HG03521 (cell line): ENCODE measurements around the gene ZNF586.
"Not testable (repeated sequence)": the region's sequence is repeated elsewhere in the genome, so short reads cannot be mapped to it uniquely, and the experiment has no call there.

ENCODE experiments used
- ATAC-seq: cut with Tn5 transposase; IDR thresholded peaks from one replicate; pipeline ENCODE4 v1.9.1; 2021; ENCODE audit warnings: mild to moderate bottlenecking, moderate library complexity; ENCODE audit not compliant: unreplicated experiment

Gene ZNF586

DNA sequence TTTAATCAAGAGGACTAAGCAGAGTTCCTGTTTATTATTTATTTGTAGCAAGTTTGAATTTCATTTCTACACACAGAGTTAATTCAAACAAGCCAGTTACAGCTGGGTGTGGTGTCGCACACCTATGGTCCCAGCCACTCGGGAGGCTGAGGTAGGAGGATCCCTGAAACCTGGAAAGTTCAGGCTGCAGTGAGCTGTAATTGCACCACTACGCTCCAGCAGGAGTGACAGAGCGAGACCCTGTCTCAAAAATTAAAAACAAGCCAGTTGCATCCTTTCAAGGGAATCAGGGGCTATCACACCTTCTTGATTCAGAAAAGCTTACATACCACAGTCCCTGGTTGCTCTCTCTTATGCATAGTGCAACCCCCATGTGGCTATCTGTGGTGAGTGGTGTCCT, 19.8 kb downstream of the ZNF586 start:
- no peak for ATAC-seq

DNA sequence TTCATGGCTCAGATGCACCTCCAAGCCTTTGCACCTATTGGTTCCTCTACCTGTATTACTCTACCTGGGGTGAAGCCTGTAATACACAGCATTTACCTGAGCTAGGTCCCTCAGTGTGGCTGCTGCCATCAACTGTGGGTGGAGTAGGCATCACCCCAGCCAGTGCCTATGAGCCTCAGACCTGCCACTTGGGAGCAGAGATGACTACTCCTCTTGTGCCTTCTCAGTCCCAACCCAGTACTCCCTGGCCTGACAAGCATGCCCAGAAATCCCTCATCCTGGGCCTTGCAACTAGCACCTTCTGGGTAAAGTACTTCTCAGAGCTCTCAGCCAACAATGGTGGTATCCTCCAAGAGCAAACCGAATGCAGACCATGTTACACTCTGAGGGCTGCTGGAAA, 27.1 kb downstream of the ZNF586 start:
- not testable (repeated sequence) for ATAC-seq

DNA sequence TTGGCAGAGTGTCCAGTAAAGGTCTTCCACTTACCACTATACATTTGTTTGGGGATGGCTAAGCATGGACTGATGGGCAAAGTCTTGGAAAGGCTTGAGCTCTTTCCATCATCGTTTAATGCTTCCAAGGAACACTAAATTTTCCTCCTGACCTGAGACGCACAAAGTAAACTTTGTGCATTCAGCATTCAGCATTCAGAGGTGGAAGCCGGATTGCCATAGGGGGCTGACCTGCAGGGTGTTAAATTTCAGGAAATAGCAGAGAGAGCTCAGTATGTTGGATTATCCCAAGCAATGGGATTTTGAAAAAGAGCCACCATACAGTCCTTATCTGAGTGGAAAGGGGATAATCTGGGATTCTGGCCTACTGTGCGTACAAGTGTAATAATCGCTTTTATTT, 31.2 kb downstream of the ZNF586 start:
- ATAC-seq: no peak

DNA sequence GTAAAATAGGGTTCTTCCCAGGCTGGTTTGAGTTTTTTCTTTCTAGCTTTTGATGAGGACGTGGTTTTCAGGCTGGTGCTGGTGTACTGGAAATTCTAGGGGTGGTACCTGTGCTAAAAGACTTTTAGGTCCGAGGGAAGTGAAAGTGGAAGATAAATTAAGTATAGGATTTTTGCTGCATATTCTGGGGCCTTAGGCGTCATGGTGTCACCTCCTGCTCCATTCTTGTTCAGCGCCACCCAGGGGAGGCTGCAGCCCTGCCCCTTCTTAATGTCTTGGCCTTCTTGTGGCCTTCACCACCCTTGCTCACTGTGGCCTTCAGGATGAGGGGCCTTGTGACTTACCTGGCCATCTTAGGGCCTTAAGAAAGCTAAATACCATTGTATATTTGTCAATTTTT, 32.8 kb downstream of the ZNF586 start:
- ATAC-seq: no peak

DNA sequence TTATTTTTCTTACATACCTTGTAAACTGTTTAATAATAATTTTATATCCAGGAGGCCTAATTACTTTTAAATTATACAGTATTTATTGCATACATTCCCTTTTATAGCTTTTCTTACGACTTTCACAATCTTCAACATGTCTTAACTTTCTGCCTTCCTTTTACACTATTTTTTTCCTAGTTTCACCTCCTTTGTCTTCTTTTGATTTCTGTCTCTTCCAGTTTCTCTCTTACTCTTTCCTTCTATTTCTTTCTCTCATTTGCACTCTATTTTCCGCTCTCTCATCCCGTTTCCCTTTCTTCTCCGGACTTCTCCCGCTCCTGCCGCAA, 33.8 kb downstream of the ZNF586 start:
- no peak for ATAC-seq

DNA sequence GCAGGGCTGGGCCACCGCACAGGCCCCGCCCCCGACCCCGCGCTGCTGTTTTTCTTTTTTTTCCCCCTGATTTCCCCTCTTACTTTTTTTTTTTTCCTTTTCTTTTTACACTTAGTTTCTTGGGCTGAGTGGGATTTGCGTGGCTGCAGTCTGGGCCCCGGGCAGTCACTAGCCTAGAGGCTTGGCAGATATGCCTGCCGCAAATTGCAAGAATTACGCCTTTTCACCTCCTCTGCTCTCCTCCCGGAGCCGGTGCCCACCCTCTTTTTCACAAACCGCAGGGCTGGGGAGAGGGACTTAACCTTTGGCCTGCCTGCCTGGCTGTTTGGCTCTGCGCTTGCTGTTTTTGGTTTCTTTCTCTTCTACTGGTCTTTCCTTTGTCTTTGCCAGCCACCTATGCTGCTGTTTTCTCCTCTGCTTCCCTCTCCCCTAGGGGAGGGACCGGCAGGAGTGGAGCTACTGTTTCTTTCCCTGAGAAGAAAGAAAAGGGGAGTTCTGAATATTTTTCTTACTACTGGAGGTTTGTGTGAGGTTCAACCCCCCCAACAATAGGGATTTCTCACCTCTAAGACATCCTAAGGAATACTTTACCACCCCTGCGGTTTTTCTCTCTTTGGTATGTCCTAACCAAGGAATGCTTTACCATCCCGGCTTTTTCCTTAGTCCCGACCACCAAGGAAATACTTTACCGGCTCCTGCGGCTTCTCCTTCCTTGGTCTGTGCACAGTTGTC, 34.3 kb downstream of the ZNF586 start:
- ATAC-seq: no peak

DNA sequence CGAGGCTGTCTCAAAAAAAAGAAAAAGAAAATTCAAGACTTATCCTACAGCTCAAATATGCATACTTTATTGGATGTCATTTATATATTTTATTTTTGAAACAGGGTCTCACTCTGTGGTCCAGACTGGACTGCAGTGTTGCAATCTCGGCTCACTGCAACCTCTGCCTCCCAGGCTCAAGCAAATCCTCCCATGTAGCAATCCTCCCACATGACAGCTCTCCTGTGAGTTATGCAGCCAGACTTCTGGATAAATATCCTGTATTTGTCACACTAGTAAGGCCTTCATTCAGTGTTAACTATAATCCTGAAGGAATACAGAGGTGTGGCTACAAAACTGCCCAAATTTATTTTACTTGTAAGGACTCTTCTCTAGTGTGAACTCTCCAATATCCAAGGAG, 38.1 kb downstream of the ZNF586 start:
- ATAC-seq: no peak

DNA sequence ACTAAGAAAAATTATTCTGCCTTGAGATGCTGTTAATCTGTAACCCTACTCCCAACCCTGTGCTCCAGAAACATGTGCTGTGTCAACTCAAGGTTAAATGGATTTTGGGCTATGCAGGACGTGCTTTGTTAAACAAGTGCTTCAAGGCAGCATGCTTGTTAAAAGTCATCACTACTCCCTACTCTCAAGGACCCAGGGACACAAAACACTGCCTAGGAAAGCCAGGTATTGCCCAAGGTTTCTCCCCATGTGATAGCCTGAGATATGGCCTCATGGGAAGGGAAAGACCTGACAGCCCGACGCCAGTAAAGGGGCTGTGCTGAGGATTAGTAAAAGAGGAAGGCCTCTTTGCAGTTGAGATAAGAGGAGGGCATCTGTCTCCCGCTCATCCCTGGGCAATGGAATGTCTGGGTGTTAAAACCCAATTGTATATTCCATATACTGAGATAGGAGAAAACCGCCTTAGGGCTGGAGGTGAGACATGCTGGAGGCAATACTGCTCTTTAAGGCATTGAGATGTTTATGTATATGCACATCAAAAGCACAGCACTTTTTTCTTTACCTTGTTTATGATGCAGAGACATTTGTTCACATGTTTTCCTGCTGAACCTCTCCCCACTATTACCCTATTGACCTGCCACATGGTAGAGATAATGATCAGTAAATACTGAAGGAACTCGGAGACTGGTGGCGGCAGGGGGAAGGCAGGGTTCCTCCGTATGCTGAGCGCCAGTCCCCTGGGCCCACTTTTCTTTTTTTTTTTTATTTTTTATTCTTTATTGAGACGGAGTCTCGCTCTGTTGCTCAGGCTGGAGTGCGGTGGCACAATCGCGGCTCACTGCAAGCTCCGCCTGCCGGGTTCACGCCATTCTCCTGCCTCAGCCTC, 41.2 kb downstream of the ZNF586 start:
- not testable (repeated sequence) for ATAC-seq

DNA sequence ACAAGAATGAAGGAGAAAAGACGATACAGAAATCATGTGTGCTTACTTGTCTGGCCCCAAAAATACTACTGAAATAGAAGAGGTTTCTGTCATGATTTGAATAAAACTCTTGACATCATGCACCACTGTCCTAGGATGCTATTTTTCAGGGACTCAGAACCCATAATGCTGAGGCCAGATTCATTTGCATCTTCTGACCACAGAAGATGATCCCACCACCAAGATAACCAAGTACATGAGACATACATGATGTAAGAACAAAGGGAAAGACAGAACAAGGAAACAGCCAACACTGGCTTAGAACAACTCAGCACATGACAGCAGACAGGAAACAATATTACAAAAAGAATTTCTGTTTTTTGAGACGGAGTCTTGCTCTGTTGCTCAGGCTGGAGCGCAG, 42.8 kb downstream of the ZNF586 start:
- ATAC-seq: no peak

DNA sequence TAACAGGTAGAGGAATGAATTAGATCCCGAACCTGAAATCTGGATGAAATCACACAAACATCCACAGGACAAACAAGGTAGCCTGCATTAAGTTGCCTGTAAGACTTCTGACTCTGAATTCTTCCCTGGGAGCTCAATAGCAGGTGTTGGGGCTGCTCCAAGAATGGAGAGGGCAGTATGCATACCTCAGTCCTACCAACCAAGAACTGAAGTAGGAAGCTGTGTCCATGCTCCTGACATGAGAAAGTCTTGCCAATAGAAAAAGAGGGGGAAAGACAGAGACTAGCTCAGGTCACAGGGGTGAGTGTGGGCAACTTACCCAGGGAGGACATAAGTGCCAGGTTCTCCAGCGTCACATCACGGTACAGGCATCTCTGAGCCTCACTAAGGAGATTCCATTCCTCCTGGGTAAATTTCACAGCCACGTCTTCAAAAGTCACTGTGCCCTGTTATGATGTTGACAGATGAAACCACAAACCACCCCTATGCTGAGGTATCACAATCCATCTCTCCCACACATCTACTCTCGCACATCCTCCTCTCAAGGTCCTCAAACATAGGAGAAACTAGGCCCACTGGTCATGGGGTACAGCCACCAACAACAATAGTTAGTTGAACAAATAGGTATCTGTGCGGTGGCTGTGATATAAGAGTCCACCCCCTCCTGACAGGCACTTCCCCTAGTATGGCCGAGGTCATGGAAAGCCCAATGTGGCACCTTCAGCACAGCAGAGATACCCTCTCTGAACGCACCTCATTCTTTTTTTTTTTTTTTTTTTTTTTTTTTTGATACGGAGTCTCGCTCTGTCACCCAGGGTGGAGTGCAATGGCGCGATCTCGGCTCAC, 43.7 kb downstream of the ZNF586 start:
- not testable (repeated sequence) for ATAC-seq

DNA sequence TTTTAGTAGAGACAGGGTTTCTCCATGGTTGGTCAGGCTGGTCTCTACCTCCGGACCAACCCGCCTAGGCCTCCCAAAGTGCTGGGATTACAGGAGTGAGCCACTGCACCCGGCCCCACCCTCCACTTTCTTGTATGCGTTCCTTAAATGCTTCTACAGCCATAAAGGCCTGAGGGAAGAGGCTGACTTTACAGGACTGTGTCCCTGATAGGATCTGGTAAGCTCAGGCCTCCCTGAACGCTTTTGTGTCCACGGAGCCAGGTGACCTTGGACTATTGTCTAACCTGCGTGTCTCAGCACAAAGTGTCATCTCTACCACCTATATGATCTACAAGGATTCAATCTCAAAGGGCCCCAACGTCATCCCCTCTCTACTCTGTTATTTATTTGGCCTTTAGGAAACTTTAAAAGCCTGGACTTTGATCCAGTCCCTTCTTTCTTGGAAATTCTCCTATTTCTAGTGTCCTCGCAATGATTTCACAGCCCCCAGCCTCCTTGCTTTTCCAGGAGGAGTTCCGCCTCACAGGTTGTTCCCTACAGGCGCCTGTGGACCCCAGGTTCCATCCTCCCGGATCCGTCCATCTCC, 44.5 kb downstream of the ZNF586 start:
- no peak for ATAC-seq

DNA sequence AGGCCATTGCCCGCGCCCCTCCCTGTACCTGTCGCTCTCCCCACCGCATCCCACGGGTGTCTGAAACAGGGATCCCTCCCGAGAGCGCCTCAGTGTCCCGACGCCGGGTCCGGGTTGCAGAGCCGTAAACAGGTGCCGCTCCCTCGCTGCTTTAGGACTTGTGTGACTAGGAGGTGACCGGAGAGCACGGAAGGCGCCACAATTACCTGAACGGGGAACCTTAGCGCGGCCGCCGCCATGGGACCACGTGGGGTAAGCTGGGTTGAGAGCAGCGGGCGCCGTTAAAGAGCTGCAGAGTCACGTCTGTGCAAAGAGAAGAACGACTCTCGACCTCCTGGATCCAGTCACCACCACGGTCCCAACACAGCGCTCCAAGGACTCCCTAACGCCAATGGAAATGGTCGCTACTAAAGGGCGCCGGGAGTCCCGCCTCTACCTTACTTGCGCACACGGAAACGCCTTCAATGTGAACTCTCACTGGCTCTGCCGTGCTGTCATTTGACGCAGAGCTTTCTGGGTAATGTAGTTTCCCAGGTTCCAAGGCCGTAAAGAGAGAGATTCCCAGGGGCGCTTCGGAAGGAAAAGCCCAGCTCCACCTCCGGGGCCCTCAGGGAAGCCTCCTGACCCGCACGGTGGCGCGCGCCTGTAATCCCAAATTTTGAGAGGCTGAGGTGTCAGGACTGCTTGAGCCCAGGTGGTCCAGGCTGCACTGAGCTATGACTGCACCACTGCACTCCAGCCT, 45.2 kb downstream of the ZNF586 start, which contains the start of gene ZNF552:
ZNF552 (minus strand) TSS at position 409 of the 742 bp plus-strand sequence; CDS start at position 239, 170 bp downstream.
- peak; percentile 73 for ATAC-seq

DNA sequence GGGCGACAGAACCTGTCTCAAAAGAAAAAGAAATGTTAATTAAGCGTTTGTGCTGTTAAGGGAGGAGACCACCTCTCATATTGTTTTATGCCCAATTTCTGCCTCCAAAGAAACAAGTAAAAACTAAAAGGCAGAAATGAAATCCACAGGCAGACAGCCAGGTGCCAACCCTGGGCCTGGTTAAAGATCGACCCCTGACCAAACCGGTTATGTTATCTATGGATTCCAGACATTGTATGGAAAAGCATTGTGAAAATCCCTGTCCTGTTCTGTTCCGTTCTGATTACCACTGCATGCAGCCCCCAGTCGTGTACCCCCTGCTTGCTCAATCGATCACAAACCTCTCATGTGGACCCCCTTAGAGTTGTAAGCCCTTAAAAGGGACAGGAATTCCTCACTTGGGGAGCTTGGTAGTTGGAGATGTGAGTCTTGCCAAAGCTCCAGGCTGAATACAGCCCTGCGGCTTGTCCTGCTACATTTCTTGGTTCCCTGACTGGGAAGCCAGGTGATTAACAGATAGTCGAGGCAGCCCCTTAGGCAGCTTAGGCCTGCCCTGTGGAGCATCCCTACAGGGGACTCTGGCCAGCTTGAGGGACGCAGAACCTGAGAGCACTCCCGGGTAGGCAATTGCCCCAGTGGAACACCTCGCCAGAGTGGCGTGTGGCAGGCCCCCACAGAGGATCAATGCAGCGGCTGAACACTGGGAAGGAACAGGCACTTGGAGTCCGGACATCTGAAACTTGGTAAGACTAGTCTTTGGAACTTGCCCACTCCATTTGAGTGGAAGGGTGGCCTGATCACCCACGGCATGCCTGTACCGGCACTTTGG, 46.0 kb downstream of the ZNF586 start:
- no peak for ATAC-seq

DNA sequence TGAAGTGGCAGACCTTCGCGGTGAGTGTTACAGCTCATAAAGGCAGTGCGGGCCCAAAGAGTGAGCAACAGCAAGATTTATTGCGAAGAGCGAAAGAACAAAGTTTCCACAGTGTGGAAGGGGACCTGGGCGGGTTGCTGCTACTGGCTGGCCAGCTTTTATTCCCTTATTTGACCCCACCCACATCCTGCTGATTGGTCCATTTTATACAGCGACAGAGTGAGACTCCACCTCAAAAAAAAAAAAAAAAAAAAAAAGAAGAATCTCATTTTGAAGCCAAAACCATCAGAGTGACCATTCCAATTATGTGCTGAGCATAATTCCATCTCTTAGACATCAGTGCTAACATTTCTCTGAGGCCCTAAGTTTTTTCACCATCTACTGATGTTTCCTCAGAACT, 47.2 kb downstream of the ZNF586 start:
- ATAC-seq: no peak

DNA sequence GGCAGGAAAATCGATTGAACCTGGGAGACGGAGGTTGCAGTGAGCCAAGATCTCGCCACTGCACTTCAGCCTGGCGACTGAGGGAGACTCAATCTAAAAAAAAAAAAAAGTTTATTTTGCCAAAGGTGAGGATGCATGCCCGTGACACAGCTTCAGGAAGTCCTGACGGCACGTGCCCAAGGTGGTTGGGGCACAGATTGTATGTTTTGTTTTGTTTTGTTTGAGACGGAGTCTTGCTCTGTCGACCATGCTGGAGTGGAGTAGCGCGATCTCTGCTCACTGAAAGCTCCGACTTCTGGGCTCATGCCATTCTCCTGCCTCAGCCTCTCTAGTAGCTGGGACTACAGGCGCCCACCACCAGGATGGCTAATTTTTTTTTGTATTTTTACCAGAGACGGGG, 48.5 kb downstream of the ZNF586 start:
- ATAC-seq: no peak

DNA sequence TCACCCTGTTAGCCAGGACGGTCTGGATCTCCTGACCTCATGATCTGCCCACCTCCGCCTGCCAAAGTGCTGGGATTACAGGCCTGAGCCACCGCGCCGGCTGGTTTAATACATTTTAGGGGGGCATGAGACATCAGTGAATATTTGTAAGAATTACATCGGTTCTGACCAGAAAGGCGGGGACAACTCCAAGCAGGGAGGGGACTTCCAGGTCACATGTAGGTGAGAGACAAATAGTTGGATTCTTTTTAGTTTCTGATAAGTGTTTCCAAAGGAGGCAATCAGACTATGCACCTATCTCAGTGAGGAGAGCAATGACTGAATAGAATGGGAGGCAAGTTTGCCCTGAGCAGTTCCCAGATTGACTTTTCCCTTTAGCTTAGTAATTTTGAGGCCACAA, 48.9 kb downstream of the ZNF586 start:
- no peak for ATAC-seq

DNA sequence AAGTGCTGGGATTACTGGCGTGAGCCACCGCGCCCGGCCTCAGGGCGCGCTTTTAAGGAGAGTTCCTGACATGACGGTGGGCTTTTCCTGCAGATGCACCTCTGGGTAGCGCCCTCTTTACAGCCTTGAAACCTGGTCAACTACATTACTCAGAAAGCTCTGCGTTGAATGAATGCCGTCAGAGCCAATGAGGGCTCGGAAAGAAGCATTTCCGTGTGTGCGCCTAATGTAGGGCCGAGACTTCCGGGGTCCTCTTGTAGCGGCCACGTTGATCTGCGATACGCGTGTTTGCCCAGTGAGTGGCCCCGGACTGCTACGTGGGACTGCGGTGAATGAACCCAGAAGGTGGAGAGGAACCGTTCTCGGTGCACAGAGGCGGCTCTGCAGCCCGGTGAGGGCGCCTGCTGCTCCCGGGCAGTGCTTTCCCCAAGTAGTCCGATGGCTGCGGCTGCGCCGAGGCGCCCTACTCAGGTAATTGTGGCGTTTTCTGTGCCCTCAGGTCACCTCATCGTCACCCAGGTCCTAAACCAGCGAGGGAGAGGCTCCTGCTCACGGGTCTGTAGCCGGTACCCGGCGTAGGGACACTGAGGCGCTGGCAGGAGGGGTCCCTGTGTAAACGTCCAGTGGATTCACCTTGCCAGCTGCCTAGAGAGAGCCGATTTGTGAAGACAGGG, 50.1 kb downstream of the ZNF586 start:
- peak; percentile 84 for ATAC-seq

DNA sequence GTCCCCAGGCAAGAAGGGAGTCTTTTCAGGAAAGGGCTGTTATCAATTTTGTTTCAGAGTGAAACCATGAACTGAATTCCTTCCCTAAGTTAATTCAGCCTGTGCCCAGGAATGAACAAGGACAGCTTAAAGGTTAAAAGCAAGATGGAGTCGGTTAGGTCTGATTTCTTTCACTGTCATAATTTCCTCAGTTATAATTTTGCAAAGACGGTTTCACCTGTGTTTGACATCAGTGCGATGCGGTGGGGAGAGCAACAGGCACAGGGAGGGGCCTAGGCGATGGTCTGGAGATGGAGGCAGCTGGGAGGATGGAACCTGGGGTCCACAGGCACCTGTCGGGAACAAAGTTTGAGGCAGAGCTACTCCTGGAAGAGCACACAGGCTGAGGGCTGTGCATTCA, 51.1 kb downstream of the ZNF586 start:
- ATAC-seq: no peak

DNA sequence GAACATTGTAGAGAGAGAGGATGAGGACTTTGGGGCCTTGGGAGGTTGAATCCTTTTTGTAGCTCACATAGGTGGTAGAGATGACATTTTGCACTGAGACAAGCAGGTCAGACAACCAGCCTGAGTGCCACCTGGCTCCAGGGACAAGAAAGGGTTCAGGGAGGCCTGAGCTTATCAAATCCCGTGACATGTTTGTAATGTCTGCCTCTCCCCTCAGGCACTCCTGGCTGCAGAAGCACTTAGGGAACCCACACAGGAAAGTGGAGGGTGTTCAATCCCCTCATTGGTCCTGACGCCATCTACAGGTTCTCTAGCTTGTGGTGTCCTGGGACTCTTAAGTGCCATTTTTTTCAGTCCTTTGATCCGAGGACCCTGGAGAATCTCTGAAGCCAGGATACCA, 51.6 kb downstream of the ZNF586 start:
- ATAC-seq: not testable (repeated sequence)
